ENCODE data around the gene WNT11.

WNT11 gene

DNA sequence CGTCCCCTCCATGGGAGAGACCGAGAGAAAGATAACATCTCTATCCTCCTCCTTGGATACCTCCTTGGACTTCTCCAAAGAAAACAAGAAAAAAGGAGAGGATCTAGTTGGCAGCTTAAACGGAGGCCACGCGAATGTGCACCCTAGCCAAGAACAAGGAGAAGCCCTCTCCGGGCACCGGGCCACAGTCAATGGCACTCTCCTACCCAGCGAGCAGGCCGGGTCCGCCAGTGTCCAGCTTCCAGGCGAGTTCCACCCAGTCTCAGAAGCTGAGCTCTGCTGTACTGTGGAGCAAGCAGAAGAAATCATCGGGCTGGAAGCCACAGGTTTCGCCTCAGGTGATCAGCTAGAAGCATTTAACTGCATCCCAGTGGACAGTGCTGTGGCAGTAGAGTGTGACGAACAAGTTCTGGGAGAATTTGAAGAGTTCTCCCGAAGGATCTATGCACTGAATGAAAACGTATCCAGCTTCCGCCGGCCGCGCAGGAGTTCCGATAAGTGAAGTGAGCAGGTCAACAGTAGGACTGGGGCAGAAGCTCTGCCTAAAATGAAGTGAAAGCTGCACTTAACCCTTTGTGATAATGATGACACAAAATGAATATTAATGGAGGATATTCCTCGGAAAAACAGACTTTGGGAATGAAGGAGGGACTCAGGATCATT is 65.3 kb downstream of the WNT11 start:
- TF ChIP-seq, protein P1, sequence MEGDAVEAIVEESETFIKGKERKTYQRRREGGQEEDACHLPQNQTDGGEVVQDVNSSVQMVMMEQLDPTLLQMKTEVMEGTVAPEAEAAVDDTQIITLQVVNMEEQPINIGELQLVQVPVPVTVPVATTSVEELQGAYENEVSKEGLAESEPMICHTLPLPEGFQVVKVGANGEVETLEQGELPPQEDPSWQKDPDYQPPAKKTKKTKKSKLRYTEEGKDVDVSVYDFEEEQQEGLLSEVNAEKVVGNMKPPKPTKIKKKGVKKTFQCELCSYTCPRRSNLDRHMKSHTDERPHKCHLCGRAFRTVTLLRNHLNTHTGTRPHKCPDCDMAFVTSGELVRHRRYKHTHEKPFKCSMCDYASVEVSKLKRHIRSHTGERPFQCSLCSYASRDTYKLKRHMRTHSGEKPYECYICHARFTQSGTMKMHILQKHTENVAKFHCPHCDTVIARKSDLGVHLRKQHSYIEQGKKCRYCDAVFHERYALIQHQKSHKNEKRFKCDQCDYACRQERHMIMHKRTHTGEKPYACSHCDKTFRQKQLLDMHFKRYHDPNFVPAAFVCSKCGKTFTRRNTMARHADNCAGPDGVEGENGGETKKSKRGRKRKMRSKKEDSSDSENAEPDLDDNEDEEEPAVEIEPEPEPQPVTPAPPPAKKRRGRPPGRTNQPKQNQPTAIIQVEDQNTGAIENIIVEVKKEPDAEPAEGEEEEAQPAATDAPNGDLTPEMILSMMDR (IDR thresholded peaks at IDR 0.05; ENCODE audit: extremely low read depth, missing control alignments), result no peak
- no peak for DNase-seq (ENCODE audit: low spot score)

DNA sequence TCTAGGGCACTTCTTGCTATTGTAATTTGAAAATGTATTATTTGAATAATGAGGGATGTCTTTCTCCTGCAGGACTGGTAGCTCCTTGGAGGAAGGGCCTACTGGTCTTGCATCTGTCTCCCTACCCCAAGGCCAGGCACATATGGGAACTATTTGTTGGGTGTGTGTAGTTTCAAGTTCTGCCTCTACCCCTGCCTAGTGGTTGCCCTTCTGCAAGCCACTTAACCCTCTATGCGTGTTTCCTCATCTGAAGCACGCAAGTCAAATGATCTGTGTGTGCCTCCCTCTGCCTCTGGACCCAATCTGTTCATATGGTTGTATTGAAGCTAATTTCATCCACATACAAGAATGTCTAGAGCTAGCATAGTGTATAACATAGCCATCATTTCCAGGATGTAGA is 67.0 kb downstream of the WNT11 start:
- DNase-seq (ENCODE audit: low spot score), result no peak
- TF ChIP-seq, protein P1 (IDR thresholded peaks at IDR 0.05; ENCODE audit: extremely low read depth, missing control alignments), result no peak
